DOHH2 (cell line): ENCODE results near the gene OBP2A.

Source experiments
- H3F3A ChIP-seq: fragments of 200-600 bp; sonication (generic), shearing (Covaris generic); 2 replicates; pipeline ENCODE4 v1.6.0; 2016; ENCODE audit warnings: antibody characterized with exemption, mild to moderate bottlenecking; ENCODE audit not compliant: control insufficient read depth, insufficient read depth
- H3K27ac ChIP-seq: fragments of 200-600 bp; sonication (generic); 2 replicates; pipeline ENCODE4 v1.5.1; 2014; ENCODE audit warnings: low read depth, mild to moderate bottlenecking, low read length, moderate library complexity
- H3K27me3 ChIP-seq: fragments of 200-600 bp; sonication (generic); 2 replicates; pipeline ENCODE4 v1.6.1; 2014; ENCODE audit warnings: mild to moderate bottlenecking, low read length, mixed read lengths; ENCODE audit not compliant: control insufficient read depth
- H3K36me3 ChIP-seq: fragments of 200-600 bp; sonication (generic); 2 replicates; pipeline ENCODE4 v1.6.1; 2014; ENCODE audit warnings: mild to moderate bottlenecking, low read length, moderate library complexity, mixed read lengths; ENCODE audit not compliant: control insufficient read depth
- H3K4me1 ChIP-seq: fragments of 200-600 bp; sonication (generic); 2 replicates; pipeline ENCODE4 v1.6.1; 2014; ENCODE audit warnings: mild to moderate bottlenecking, low read length, mixed read lengths; ENCODE audit not compliant: control insufficient read depth
- H3K4me2 ChIP-seq: fragments of 200-600 bp; sonication (generic); 2 replicates; pipeline ENCODE4 v1.6.0; 2014; ENCODE audit warnings: mild to moderate bottlenecking, low read length, moderate library complexity
- H3K4me3 ChIP-seq: fragments of 200-600 bp; sonication (generic); 2 replicates; pipeline ENCODE4 v1.5.1; 2014; ENCODE audit warnings: mild to moderate bottlenecking, low read length, mixed read lengths
- H3K79me2 ChIP-seq: fragments of 200-600 bp; sonication (generic); 2 replicates; pipeline ENCODE4 v1.6.1; 2014; ENCODE audit warnings: mild to moderate bottlenecking, low read length, mixed read lengths; ENCODE audit not compliant: control insufficient read depth
- H3K9me2 ChIP-seq: fragments of 200-600 bp; sonication (generic); replicated peaks from 2 replicates; pipeline ENCODE4 v1.6.1; 2014; ENCODE audit warnings: mild to moderate bottlenecking, low read length, mixed read lengths; ENCODE audit not compliant: control insufficient read depth
- H3K9me3 ChIP-seq: fragments of 200-600 bp; sonication (generic); 2 replicates; pipeline ENCODE4 v1.6.1; 2014; ENCODE audit warnings: antibody characterized with exemption, low read length, mixed read lengths; ENCODE audit not compliant: control insufficient read depth, insufficient read depth
- H4K20me1 ChIP-seq: fragments of 200-600 bp; sonication (generic); 2 replicates; pipeline ENCODE4 v1.6.0; 2014; ENCODE audit warnings: low read depth, mild to moderate bottlenecking, antibody characterized with exemption, low read length, moderate library complexity; ENCODE audit not compliant: control insufficient read depth, insufficient read depth
- CTCF ChIP-seq: fragments of 200-600 bp; sonication (generic); IDR thresholded peaks from one replicate; pipeline ENCODE4 v1.5.1; 2014; ENCODE audit warnings: antibody characterized with exemption, mild to moderate bottlenecking, low read depth, low read length; ENCODE audit not compliant: poor library complexity, severe bottlenecking
- EZH2phosphoT487 ChIP-seq: fragments of 200-600 bp; sonication (generic); IDR thresholded peaks from 2 replicates; pipeline ENCODE4 v1.6.1; 2017; ENCODE audit warnings: borderline replicate concordance, mild to moderate bottlenecking, antibody characterized with exemption, low read length, moderate library complexity, mixed read lengths

OBP2A gene

GRCh38 chr9:135575995-135576631, 30.2 kb downstream of the OBP2A start:
- no peaks in the 10 kb centered on the region for H3K36me3 ChIP-seq
- no peaks in the 10 kb centered on the region for H4K20me1 ChIP-seq
- H3K27ac ChIP-seq: no peak overlapping the region
- no peaks in the 10 kb centered on the region for H3K4me1 ChIP-seq
- H3K4me2 ChIP-seq: no peak overlapping the region
- no peak overlapping the region for H3K4me3 ChIP-seq
- no peaks in the 10 kb centered on the region for H3K9me3 ChIP-seq
- H3K27me3 ChIP-seq: no peaks in the 10 kb centered on the region
- no peaks in the 10 kb centered on the region for H3K9me2 ChIP-seq
- no peaks in the 10 kb centered on the region for H3F3A ChIP-seq
- H3K79me2 ChIP-seq: no peaks in the 10 kb centered on the region
- no peak for TF ChIP-seq CTCF
- no peak for TF ChIP-seq EZH2phosphoT487

- TF ChIP-seq CTCF: no peak
- no peaks in the 10 kb centered on the region for H3K9me3 ChIP-seq
- no peak overlapping the region for H3K4me3 ChIP-seq
- H3K27me3 ChIP-seq: no peaks in the 10 kb centered on the region
- no peaks in the 10 kb centered on the region for H3K4me1 ChIP-seq
- H3K36me3 ChIP-seq: no peaks in the 10 kb centered on the region
- H4K20me1 ChIP-seq: no peaks in the 10 kb centered on the region
- no peak overlapping the region for H3K27ac ChIP-seq
- H3K4me2 ChIP-seq: no peak overlapping the region
- no peaks in the 10 kb centered on the region for H3K79me2 ChIP-seq
- H3F3A ChIP-seq: no peaks in the 10 kb centered on the region
- H3K9me2 ChIP-seq: no peaks in the 10 kb centered on the region
Observed at GRCh38 chr9:135577256-135577655, 31.3 kb downstream of the OBP2A start.

- Histone ChIP-seq H4K20me1 (no peaks in the 10 kb centered on the region), H3F3A (no peaks in the 10 kb centered on the region), H3K27ac (no peak overlapping the region), H3K4me3 (no peak overlapping the region), H3K9me2 (no peaks in the 10 kb centered on the region), H3K4me2 (no peak overlapping the region), H3K9me3 (no peaks in the 10 kb centered on the region), H3K79me2 (no peaks in the 10 kb centered on the region), H3K4me1 (no peaks in the 10 kb centered on the region), H3K27me3 (no peaks in the 10 kb centered on the region), H3K36me3 (no peaks in the 10 kb centered on the region)
- no peak for TF ChIP-seq EZH2phosphoT487
- TF ChIP-seq CTCF: no peak
Observed at GRCh38 chr9:135579356-135579755, 33.4 kb downstream of the OBP2A start.
